Measurements from ENCODE around the gene TRPM4. TPM values are rescaled to one million over a fixed set of nuclear protein-coding genes. Genes with fewer than 3 reads are reported as not detected.

TRPM4 gene
- total and polyA plus RNA-seq, 2 of the 8 experiments (the other 6 are each of a cell fraction or from before 2014, with no cell fraction given): 11.3 to 13.3 TPM

- no peak overlapping the region for H3K4ac ChIP-seq (replicated peaks; ENCODE audit: insufficient read length, low read depth, low read length)
- no peaks in the 10 kb centered on the region for H3K79me2 ChIP-seq (ENCODE audit: control insufficient read depth in 1 of 2, insufficient read depth in 2 of 2, low read length in 2 of 2)
- no peak overlapping the region for H3K18ac ChIP-seq (ENCODE audit: extremely low read depth, low read length)
- no peak overlapping the region for H3K56ac ChIP-seq (replicated peaks; ENCODE audit: insufficient read length, low read depth, low read length)
- peaks cover 9% of the 10 kb centered on the region for H3K23me2 ChIP-seq (ENCODE audit: low read depth, low read length)
- peak in 1 of 2 experiments; percentile 78 for DNase-seq (ENCODE audit: low read depth in 1 of 2, low spot score in 2 of 2)
- 40% methylated on average over 15 of the region's 23 CpGs; no CpG with 5 or more reads in 1 of the 2 experiments for WGBS, 2 experiments (ENCODE audit: extremely low coverage in 1 of 2, insufficient coverage in 1 of 2, insufficient read length in 1 of 2, insufficient replicate concordance in 2 of 2, low coverage in 1 of 2, low lambda C conversion rate in 2 of 2, missing lambda C conversion rate in 1 of 2)
- peak overlapping the region; percentile 96 for H2AFZ ChIP-seq (ENCODE audit: low read length)
- peak overlapping the region; percentile 57 to 71 for H3K4me2 ChIP-seq (ENCODE audit: insufficient read depth in 1 of 2, low read depth in 2 of 2, low read length in 2 of 2)
- peaks cover 0 to 4% of the 10 kb centered on the region in 2 experiments for H4K20me1 ChIP-seq (replicated peaks in 1 of 2; ENCODE audit: control insufficient read depth in 1 of 2, insufficient read depth in 2 of 2, low read length in 2 of 2)
- peak overlapping the region in 3 of 4 experiments; percentile 15 to 54 (median 15); a peak in 4 of 8 replicates for H3K4me3 ChIP-seq (ENCODE audit: extremely low read depth in 1 of 4, insufficient read depth in 2 of 4, low read depth in 3 of 4, low read length in 4 of 4)
- no peak overlapping the region for H2BK120ac ChIP-seq (replicated peaks; ENCODE audit: low read depth, low read length)
- H3K79me1 ChIP-seq (ENCODE audit: low read depth, low read length): no peaks in the 10 kb centered on the region
- FAIRE-seq: no peak
- no peak overlapping the region for H3K14ac ChIP-seq (ENCODE audit: insufficient read length)
- peaks cover 7 to 10% (median 10%) of the 10 kb centered on the region in 4 experiments for H3K27me3 ChIP-seq (replicated peaks in 1 of 4; ENCODE audit: control insufficient read depth in 3 of 4, extremely low read depth in 1 of 4, insufficient read depth in 3 of 4, low read length in 3 of 4)
- peaks cover 0 to 15% (median 8%) of the 10 kb centered on the region in 4 experiments; a peak in 6 of 7 replicates for H3K4me1 ChIP-seq (replicated peaks in 1 of 4; ENCODE audit: control insufficient read depth in 3 of 4, insufficient read depth in 4 of 4, low read length in 3 of 4)
- 0 out of 2 replicates have a peak overlapping the region, but pooled peaks have one; percentile 1 for H2BK15ac ChIP-seq (ENCODE audit: low read length)
- CTCF ChIA-PET (ENCODE audit: partially characterized antibody): interaction anchor here (0.6 to 1.7 kb wide), 12 partner anchors 14 to 1498 kb away, joined by 3 to 6 read pairs (median 3); partner anchors contain the start of gene KCNA7
- no peak overlapping the region for H4K91ac ChIP-seq (replicated peaks; ENCODE audit: insufficient read length, low read length)
- H4K8ac ChIP-seq (ENCODE audit: extremely low read depth, insufficient read depth, low read length): no peak overlapping the region
- H3K36me3 ChIP-seq (ENCODE audit: control insufficient read depth in 2 of 4, insufficient read depth in 4 of 4, low read length in 3 of 4): no peaks in the 10 kb centered on the region; a peak in 1 of 8 replicates
- no peak overlapping the region for H2BK5ac ChIP-seq (ENCODE audit: low read depth, low read length)
- no peak overlapping the region for H3K27ac ChIP-seq (ENCODE audit: low read depth, low read length)
- no peak overlapping the region for H2BK20ac ChIP-seq (ENCODE audit: low read length)
- no peak overlapping the region for H3K9ac ChIP-seq (replicated peaks in 1 of 4; ENCODE audit: extremely low read depth in 1 of 4, low read depth in 3 of 4, low read length in 3 of 4)
- no peaks in the 10 kb centered on the region for H3K9me3 ChIP-seq (ENCODE audit: insufficient read depth in 2 of 2, low read depth in 1 of 2, low read length in 1 of 2)
- H2AK5ac ChIP-seq (ENCODE audit: low read depth, low read length): no peak overlapping the region
- H2BK12ac ChIP-seq (ENCODE audit: low read depth, low read length): peak overlapping the region; percentile 39; the same call in 1 of the 2 replicates
- POLR2A ChIA-PET (ENCODE audit: partially characterized antibody): interaction anchor here (0.7 to 3.6 kb wide), 6 partner anchors 11 to 249 kb away, joined by 3 to 13 read pairs (median 6); partner anchors contain the start of gene LIN7B
- no peak overlapping the region for H3K23ac ChIP-seq (ENCODE audit: insufficient read length)
- no peak overlapping the region for H4K5ac ChIP-seq (ENCODE audit: insufficient read length, low read depth, low read length)
- TF ChIP-seq SRF (IDR thresholded peaks at IDR 0.05; ENCODE audit: low read depth, low read length) (no peak), EGR1 (IDR thresholded peaks at IDR 0.05; ENCODE audit: borderline replicate concordance, low read depth, low read length) (no peak), USF2 (IDR thresholded peaks at IDR 0.05; ENCODE audit: low read length) (no peak), ATF2 (IDR thresholded peaks at IDR 0.05; ENCODE audit: low read length) (no peak), CEBPB (IDR thresholded peaks at IDR 0.05; ENCODE audit: low read depth, low read length) (no peak), CREB1 (IDR thresholded peaks at IDR 0.05) (no peak), SP1 (IDR thresholded peaks at IDR 0.05; ENCODE audit: low read depth, low read length) (0 out of 2 replicates have a peak, but pooled peaks have one; percentile 50), TAF1 (IDR thresholded peaks at IDR 0.05; ENCODE audit: low read depth, low read length) (peak; percentile 36; the same call in 1 of the 2 replicates), POLR2AphosphoS5 (IDR thresholded peaks at IDR 0.05; ENCODE audit: low read depth, low read length) (no peak), TCF12 (IDR thresholded peaks at IDR 0.05; ENCODE audit: low read depth, low read length) (no peak)
These were observed 32.4 kb upstream of the TRPM4 start for GRCh38 chr19:49125025-49125731.
